OCI-M1 (cell line): Measurements from ENCODE around the gene PRKAR2B.
"Not testable (repeated sequence)": the region's sequence is repeated elsewhere in the genome, so short reads cannot be mapped to it uniquely, and the experiment has no call there.

ENCODE experiments used
- DNase-seq: peaks from one replicate; lab custom pipeline; 2025; lab: John Stamatoyannopoulos, UW

PRKAR2B gene

GRCh38 chr7:107078517-107078966, 34.0 kb downstream of the PRKAR2B start:
- DNase-seq: peak; percentile 59

- peak; percentile 77 for DNase-seq
Measured at GRCh38 chr7:107079212-107079940, 34.9 kb downstream of the PRKAR2B start.

- DNase-seq: peak; percentile 25
Measured at GRCh38 chr7:107080099-107080505, 35.6 kb downstream of the PRKAR2B start.

GRCh38 chr7:107080533-107080932, 36.0 kb downstream of the PRKAR2B start:
- no peak for DNase-seq

GRCh38 chr7:107085180-107085579, 40.7 kb downstream of the PRKAR2B start:
- DNase-seq: no peak

- DNase-seq: peak; percentile 17
Measured at GRCh38 chr7:107089627-107090026, 45.1 kb downstream of the PRKAR2B start.

GRCh38 chr7:107090457-107090856, 46.0 kb downstream of the PRKAR2B start:
- no peak for DNase-seq

- DNase-seq: no peak
Measured at GRCh38 chr7:107091306-107091705, 46.8 kb downstream of the PRKAR2B start.

GRCh38 chr7:107093671-107094070, 49.2 kb downstream of the PRKAR2B start:
- not testable (repeated sequence) for DNase-seq

GRCh38 chr7:107099154-107099553, 54.6 kb downstream of the PRKAR2B start:
- not testable (repeated sequence) for DNase-seq

- peak; percentile 60 for DNase-seq
Measured at GRCh38 chr7:107100824-107101223, 56.3 kb downstream of the PRKAR2B start.

- DNase-seq: peak; percentile 18
Measured at GRCh38 chr7:107103369-107103768, 58.9 kb downstream of the PRKAR2B start.

- DNase-seq: no peak
Measured at GRCh38 chr7:107104801-107105200, 60.3 kb downstream of the PRKAR2B start.

- DNase-seq: no peak
Measured at GRCh38 chr7:107105591-107106245, 61.2 kb downstream of the PRKAR2B start.

- no peak for DNase-seq
Measured at GRCh38 chr7:107108793-107109371, 64.4 kb downstream of the PRKAR2B start.

- no peak for DNase-seq
Measured at GRCh38 chr7:107109955-107110354, 65.5 kb downstream of the PRKAR2B start.

- DNase-seq: no peak
Measured at GRCh38 chr7:107111196-107111595, 66.7 kb downstream of the PRKAR2B start.

GRCh38 chr7:107113866-107114265, 69.4 kb downstream of the PRKAR2B start:
- no peak for DNase-seq

GRCh38 chr7:107115114-107115513, 70.6 kb downstream of the PRKAR2B start:
- DNase-seq: no peak

- peak; percentile 54 for DNase-seq
Measured at GRCh38 chr7:107115762-107116540, 71.4 kb downstream of the PRKAR2B start.

- no peak for DNase-seq
Measured at GRCh38 chr7:107118109-107118900, 73.8 kb downstream of the PRKAR2B start.
